ENCODE measurements around the gene LAYN.

LAYN gene

GRCh38 chr11:111521135-111521534, 19.4 kb upstream of the LAYN start:
- TF ChIP-seq, protein P1, sequence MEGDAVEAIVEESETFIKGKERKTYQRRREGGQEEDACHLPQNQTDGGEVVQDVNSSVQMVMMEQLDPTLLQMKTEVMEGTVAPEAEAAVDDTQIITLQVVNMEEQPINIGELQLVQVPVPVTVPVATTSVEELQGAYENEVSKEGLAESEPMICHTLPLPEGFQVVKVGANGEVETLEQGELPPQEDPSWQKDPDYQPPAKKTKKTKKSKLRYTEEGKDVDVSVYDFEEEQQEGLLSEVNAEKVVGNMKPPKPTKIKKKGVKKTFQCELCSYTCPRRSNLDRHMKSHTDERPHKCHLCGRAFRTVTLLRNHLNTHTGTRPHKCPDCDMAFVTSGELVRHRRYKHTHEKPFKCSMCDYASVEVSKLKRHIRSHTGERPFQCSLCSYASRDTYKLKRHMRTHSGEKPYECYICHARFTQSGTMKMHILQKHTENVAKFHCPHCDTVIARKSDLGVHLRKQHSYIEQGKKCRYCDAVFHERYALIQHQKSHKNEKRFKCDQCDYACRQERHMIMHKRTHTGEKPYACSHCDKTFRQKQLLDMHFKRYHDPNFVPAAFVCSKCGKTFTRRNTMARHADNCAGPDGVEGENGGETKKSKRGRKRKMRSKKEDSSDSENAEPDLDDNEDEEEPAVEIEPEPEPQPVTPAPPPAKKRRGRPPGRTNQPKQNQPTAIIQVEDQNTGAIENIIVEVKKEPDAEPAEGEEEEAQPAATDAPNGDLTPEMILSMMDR (IDR thresholded peaks at IDR 0.05; ENCODE audit: control insufficient read depth, insufficient read depth, low read depth, low read length, missing control alignments): no peak
- DNase-seq (ENCODE audit: low read depth): no peak
- H3K4me3 ChIP-seq (ENCODE audit: control insufficient read depth, low read depth, low read length): no peak overlapping the region

GRCh38 chr11:111522426-111522825, 18.1 kb upstream of the LAYN start:
- H3K4me3 ChIP-seq (ENCODE audit: control insufficient read depth, low read depth, low read length): no peak overlapping the region
- TF ChIP-seq, protein P1 (IDR thresholded peaks at IDR 0.05; ENCODE audit: control insufficient read depth, insufficient read depth, low read depth, low read length, missing control alignments): no peak

GRCh38 chr11:111523343-111523742, 17.2 kb upstream of the LAYN start:
- H3K4me3 ChIP-seq (ENCODE audit: control insufficient read depth, low read depth, low read length): no peak overlapping the region
- TF ChIP-seq, protein P1 (IDR thresholded peaks at IDR 0.05; ENCODE audit: control insufficient read depth, insufficient read depth, low read depth, low read length, missing control alignments): no peak
- DNase-seq (ENCODE audit: low read depth): no peak

More at GRCh38 chr11:111522426-111522825, 18.1 kb upstream of the LAYN start:
- DNase-seq (ENCODE audit: low read depth): no peak

DNA sequence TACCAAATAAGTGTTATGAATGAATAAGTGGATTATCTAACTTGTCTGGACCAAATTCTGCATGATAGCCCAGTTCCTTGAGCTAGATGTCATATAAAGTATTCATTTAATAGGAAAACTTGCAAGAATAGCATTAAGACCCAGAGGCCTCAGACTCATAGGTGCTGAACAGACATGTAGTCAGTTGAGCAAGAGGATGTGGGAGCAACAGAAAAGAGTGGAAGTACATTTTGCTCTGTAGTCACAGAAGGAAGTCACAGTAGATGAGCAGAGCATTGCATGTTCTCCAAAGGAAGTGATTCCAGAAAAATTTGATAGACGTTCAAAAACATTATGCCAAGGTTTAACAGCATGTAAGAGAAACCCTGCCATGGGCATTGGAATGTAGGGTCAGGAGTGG, 16.5 kb upstream of the LAYN start:
- TF ChIP-seq, protein P1 (IDR thresholded peaks at IDR 0.05; ENCODE audit: control insufficient read depth, insufficient read depth, low read depth, low read length, missing control alignments): no peak
- DNase-seq (ENCODE audit: low read depth): no peak
- H3K4me3 ChIP-seq (ENCODE audit: control insufficient read depth, low read depth, low read length): no peak overlapping the region

GRCh38 chr11:111525456-111525855, 15.1 kb upstream of the LAYN start:
- TF ChIP-seq, protein P1 (IDR thresholded peaks at IDR 0.05; ENCODE audit: control insufficient read depth, insufficient read depth, low read depth, low read length, missing control alignments): no peak
- DNase-seq (ENCODE audit: low read depth): no peak
- no peak overlapping the region for H3K4me3 ChIP-seq (ENCODE audit: control insufficient read depth, low read depth, low read length)

GRCh38 chr11:111526501-111526900, 14.0 kb upstream of the LAYN start:
- TF ChIP-seq, protein P1 (IDR thresholded peaks at IDR 0.05; ENCODE audit: control insufficient read depth, insufficient read depth, low read depth, low read length, missing control alignments): no peak
- no peak for DNase-seq (ENCODE audit: low read depth)
- H3K4me3 ChIP-seq (ENCODE audit: control insufficient read depth, low read depth, low read length): no peak overlapping the region

GRCh38 chr11:111527279-111527678, 13.2 kb upstream of the LAYN start:
- no peak for DNase-seq (ENCODE audit: low read depth)
- H3K4me3 ChIP-seq (ENCODE audit: control insufficient read depth, low read depth, low read length): no peak overlapping the region
- TF ChIP-seq, protein P1 (IDR thresholded peaks at IDR 0.05; ENCODE audit: control insufficient read depth, insufficient read depth, low read depth, low read length, missing control alignments): no peak
